ENCODE measurements around the gene PTK6.
"Not testable (repeated sequence)": the region's sequence is repeated elsewhere in the genome, so short reads cannot be mapped to it uniquely, and the experiment has no call there.

The PTK6 gene

DNA sequence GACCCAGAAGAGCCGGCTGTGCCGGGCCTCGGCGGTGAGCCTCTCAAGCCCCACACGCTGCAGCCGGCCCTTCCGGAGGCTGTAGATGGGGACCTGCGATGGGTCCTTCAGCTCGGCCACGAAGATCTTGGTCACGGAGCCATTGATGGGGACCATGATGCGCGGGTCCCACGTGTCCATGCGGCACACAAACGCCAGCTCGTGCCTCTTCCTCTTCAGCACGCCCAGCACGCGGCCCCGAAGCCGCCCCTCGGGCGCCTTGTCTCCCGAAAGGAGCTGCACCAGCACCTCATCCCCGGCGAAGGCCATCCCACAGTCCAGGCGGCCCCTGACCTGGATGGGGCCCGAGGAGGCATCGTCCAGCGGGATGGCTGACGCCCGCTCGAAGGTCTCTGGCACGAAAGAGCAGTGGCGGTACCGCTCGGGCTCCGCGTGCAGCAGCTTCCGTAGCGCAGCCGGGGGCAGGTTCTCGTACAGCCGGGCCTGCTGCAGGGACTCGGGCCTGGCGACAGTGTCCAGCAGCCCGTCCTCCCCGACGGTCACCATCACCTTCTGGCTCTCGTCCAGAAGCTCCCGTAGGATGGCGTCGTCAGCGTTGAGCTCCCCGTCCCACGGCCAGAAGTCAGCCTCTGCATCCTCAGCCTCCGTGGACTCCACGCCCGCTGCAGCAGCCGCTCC is 28.0 kb upstream of the PTK6 start:
- Histone ChIP-seq H3K36me3 (ENCODE audit: insufficient read depth, low read length) (no peaks in the 10 kb centered on the region), H3K4me3 (no peak overlapping the region), H3K9ac (ENCODE audit: insufficient read length) (no peak overlapping the region), H3K27ac (no peak overlapping the region), H3K9me3 (ENCODE audit: low read depth, low read length) (no peaks in the 10 kb centered on the region)
- DNase-seq (ENCODE audit: low read depth, low spot score): no peak
- TF ChIP-seq EZH2 (IDR thresholded peaks at IDR 0.05) (no peak), FOXP2 (optimal IDR thresholded peaks at IDR 0.05; ENCODE audit: control extremely low read depth, extremely low read length, insufficient read depth) (no peak), POLR2AphosphoS5 (IDR thresholded peaks at IDR 0.05; ENCODE audit: borderline replicate concordance, low read depth, low read length) (no peak)

DNA sequence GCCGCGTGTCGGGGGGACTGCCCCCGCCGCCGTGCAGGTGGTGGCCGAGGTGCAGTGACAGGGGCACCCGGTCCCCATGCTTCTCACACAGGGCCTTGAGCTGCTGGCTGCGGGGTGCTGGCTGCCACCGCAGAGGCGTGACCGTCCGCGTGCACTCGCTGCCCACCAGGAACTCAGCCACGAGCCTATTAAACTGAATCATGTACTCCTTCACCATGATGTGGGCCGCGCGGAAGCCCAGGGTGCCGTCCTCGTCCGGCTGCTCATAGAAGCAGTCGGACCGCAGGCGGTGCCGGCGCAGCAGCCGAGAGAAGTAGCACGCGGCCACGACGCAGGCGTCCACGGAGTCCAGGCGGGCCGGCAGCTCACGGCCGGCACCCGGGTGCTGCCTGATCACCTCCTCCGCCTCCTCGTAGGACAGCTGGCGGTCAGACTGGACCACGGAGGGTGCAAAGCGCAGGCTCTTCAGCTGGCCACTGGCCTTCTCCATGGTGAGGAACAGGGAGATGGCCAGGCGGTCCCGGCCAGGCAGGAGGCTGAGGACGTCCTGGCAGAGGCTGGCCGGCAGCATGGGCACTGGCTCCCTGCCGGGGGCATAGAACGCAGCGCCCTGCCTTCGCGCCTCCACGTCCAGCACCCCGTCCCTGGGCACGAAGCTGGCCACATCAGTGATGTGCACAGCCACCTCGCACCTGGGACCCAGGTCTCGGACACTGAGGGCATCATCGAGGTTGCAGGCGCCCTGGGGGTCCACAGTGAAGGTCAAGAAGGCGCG is 27.0 kb upstream of the PTK6 start:
- Histone ChIP-seq H3K9ac (ENCODE audit: insufficient read length) (no peak overlapping the region), H3K9me3 (ENCODE audit: low read depth, low read length) (no peaks in the 10 kb centered on the region), H3K27ac (no peak overlapping the region), H3K4me3 (no peak overlapping the region), H3K36me3 (ENCODE audit: insufficient read depth, low read length) (no peaks in the 10 kb centered on the region)
- TF ChIP-seq EZH2 (IDR thresholded peaks at IDR 0.05) (no peak), POLR2AphosphoS5 (IDR thresholded peaks at IDR 0.05; ENCODE audit: borderline replicate concordance, low read depth, low read length) (no peak), FOXP2 (optimal IDR thresholded peaks at IDR 0.05; ENCODE audit: control extremely low read depth, extremely low read length, insufficient read depth) (no peak)
- no peak for DNase-seq (ENCODE audit: low read depth, low spot score)

- no peak for DNase-seq (ENCODE audit: low read depth, low spot score)
- no peak for TF ChIP-seq POLR2AphosphoS5 (IDR thresholded peaks at IDR 0.05; ENCODE audit: borderline replicate concordance, low read depth, low read length)
- no peak for TF ChIP-seq EZH2 (IDR thresholded peaks at IDR 0.05)
- TF ChIP-seq FOXP2 (optimal IDR thresholded peaks at IDR 0.05; ENCODE audit: control extremely low read depth, extremely low read length, insufficient read depth): no peak
- Histone ChIP-seq H3K4me3 (no peak overlapping the region), H3K27ac (no peak overlapping the region), H3K9me3 (ENCODE audit: low read depth, low read length) (no peaks in the 10 kb centered on the region), H3K36me3 (ENCODE audit: insufficient read depth, low read length) (no peaks in the 10 kb centered on the region), H3K9ac (ENCODE audit: insufficient read length) (no peak overlapping the region)
Measured at GRCh38 chr20:63563225-63563935, 26.2 kb upstream of the PTK6 start.

GRCh38 chr20:63562461-63563224 is 25.5 kb upstream of the PTK6 start:
- H3K36me3 ChIP-seq (ENCODE audit: insufficient read depth, low read length): no peaks in the 10 kb centered on the region
- H3K9ac ChIP-seq (ENCODE audit: insufficient read length): no peak overlapping the region
- H3K27ac ChIP-seq: no peak overlapping the region
- TF ChIP-seq EZH2 (IDR thresholded peaks at IDR 0.05): no peak
- no peak for TF ChIP-seq POLR2AphosphoS5 (IDR thresholded peaks at IDR 0.05; ENCODE audit: borderline replicate concordance, low read depth, low read length)
- TF ChIP-seq FOXP2 (optimal IDR thresholded peaks at IDR 0.05; ENCODE audit: control extremely low read depth, extremely low read length, insufficient read depth): no peak
- no peak for DNase-seq (ENCODE audit: low read depth, low spot score)
- H3K9me3 ChIP-seq (ENCODE audit: low read depth, low read length): no peaks in the 10 kb centered on the region
- H3K4me3 ChIP-seq: no peak overlapping the region

DNA sequence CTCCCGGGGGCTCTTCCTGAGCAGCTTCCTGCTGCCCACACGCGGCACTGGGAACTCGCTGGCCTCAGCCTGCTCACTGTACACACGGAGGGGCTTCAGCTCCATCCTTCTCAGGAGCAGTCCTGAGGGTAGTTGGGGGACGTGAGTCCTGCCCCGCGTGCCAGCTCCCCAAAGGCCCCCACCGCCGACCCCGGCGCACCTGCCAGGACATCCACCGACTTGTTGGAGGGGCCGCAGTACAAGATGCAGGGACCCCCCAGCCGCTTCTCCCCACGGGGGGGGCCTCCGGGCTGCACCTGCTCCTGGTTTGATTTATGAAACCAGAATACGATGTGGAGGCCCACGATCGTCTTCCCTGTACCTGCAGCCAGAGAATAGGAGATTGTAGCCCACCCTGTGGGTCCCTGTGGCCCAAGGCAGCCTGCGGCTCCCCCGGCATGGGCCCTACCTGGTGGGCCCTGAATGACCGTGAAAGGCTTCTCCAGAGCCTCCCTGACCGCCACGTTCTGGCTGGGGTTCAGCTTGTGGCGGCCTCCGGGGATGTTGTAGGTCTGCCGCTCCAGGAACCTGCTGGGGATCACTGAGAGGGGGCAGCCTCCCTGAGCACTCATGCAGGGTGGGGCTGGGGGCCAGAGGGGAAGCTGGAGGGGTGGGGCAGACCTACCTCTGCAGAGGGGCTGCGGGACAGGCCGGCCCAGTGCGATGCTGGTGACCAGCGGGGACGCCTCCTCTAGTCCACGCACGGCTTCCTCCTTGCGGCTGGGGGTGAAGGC is 24.6 kb upstream of the PTK6 start:
- no peak for TF ChIP-seq EZH2 (IDR thresholded peaks at IDR 0.05)
- DNase-seq (ENCODE audit: low read depth, low spot score): no peak
- no peaks in the 10 kb centered on the region for H3K9me3 ChIP-seq (ENCODE audit: low read depth, low read length)
- no peak overlapping the region for H3K9ac ChIP-seq (ENCODE audit: insufficient read length)
- no peak overlapping the region for H3K4me3 ChIP-seq
- H3K36me3 ChIP-seq (ENCODE audit: insufficient read depth, low read length): no peaks in the 10 kb centered on the region
- no peak overlapping the region for H3K27ac ChIP-seq

DNA sequence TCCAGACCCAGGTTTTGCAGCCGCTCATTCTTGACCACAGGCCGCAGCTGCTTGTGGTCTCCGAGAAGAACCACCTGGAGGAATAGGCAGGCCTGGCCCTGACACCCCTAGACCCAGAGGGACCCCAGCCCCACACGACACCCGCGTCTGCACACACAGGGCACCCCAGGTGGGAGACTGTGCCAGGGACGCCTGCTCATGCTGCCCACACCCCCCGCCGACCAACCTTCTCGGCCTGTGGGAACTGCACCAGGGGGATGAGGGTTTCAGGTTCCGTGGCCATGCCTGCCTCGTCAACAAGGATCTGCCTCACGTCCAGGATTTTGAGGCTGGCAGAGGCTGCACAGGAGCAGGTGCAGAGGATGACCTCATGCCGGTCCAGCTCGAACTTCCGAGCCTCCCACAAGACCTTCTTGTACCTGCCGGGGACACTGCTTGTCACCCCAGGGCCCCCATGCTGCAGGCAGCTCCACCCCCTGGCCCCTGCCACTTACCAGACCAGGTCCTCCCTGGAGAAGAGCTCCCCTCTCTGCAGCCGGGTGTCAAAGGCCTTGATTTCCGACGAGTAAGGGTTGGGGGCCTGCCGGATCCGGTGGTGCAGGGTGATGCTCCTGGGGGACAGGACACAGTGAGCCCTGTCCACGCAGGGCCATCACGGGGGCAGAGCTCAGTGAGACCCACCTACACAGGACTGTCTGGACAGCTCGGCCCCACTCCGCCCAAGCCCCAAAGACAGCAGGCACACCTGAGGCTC is 23.9 kb upstream of the PTK6 start:
- no peak overlapping the region for H3K4me3 ChIP-seq
- no peak overlapping the region for H3K27ac ChIP-seq
- H3K36me3 ChIP-seq (ENCODE audit: insufficient read depth, low read length): no peaks in the 10 kb centered on the region
- TF ChIP-seq POLR2AphosphoS5 (IDR thresholded peaks at IDR 0.05; ENCODE audit: borderline replicate concordance, low read depth, low read length) (no peak), FOXP2 (optimal IDR thresholded peaks at IDR 0.05; ENCODE audit: control extremely low read depth, extremely low read length, insufficient read depth) (no peak), EZH2 (IDR thresholded peaks at IDR 0.05) (no peak)
- H3K9me3 ChIP-seq (ENCODE audit: low read depth, low read length): no peaks in the 10 kb centered on the region
- no peak overlapping the region for H3K9ac ChIP-seq (ENCODE audit: insufficient read length)
- no peak for DNase-seq (ENCODE audit: low read depth, low spot score)

DNA sequence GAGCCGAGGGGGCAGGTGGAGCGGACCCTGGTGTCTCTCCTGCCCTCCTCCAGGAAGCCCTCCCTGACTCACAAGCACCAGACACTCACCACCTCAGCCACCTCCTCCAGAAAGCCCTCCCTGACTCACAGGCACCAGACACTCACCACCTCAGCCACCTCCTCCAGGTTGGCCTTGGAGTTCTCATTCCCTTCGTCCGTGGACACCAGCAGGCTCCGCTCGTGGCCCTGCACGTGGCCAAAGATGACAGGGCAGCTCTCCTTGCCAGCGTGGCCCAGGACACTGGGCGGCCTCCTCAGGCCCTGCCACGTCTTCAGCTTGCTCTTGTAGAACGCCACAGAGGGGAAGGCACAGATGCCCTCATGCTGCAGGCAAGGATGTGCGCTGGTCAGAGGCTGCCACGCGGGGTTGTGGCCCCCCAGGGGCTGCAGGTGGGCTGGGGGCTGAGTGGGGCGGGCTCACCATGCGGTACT is 23.2 kb upstream of the PTK6 start:
- Histone ChIP-seq H3K4me3 (no peak overlapping the region), H3K9ac (ENCODE audit: insufficient read length) (no peak overlapping the region), H3K27ac (no peak overlapping the region), H3K9me3 (ENCODE audit: low read depth, low read length) (no peaks in the 10 kb centered on the region), H3K36me3 (ENCODE audit: insufficient read depth, low read length) (no peaks in the 10 kb centered on the region)
- DNase-seq (ENCODE audit: low read depth, low spot score): no peak
- no peak for TF ChIP-seq EZH2 (IDR thresholded peaks at IDR 0.05)
- no peak for TF ChIP-seq FOXP2 (optimal IDR thresholded peaks at IDR 0.05; ENCODE audit: control extremely low read depth, extremely low read length, insufficient read depth)
- TF ChIP-seq POLR2AphosphoS5 (IDR thresholded peaks at IDR 0.05; ENCODE audit: borderline replicate concordance, low read depth, low read length): no peak

DNA sequence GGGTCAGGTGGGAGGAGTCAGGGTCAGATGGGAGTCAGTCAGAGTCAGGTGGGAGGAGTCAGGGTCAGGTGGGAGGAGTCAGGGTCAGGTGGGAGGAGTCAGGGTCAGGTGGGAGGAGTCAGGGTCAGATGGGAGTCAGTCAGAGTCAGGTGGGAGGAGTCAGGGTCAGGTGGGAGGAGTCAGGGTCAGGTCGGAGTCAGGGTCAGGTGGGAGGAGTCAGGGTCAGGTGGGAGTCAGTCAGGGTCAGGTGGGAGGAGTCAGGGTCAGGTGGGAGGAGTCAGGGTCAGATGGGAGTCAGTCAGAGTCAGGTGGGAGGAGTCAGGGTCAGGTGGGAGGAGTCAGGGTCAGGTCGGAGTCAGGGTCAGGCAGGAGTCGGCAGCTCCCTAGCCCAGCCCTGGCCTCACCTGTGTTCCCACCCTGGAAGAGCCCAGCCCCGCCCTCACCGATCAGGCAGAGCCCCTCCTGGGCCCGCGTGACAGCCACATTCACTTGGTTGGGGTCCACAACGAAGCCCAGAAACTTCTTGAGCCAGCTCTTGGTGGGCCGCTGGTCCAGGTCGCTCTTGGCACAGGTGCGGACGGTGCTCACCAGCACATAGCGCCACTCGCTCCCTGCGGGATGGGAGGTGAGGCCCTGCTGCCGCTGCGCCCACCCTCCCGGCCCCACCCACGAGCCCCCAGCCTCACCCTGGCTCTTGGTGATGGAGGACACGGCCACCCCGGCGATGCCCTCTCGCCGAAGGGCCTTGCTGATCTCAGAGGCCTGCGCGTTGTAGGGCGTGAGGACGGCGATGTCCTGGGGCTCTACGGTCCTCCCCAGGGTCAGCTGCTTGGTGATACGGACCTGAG is 22.5 kb upstream of the PTK6 start:
- not testable (repeated sequence) for DNase-seq (ENCODE audit: low read depth, low spot score); H3K4me3 ChIP-seq; H3K36me3 ChIP-seq (ENCODE audit: insufficient read depth, low read length); H3K9ac ChIP-seq (ENCODE audit: insufficient read length); H3K27ac ChIP-seq; H3K9me3 ChIP-seq (ENCODE audit: low read depth, low read length)
